H9 (cell line): ENCODE measurements around the gene ZFR2. TPM values are rescaled to one million over a fixed set of nuclear protein-coding genes. Genes with fewer than 3 reads are reported as not detected.

ENCODE experiments used
- DNase-seq: peaks from one replicate; pipeline ENCODE4 v3.0.0-alpha.2; 2017
- H2AFZ ChIP-seq: one replicate; pipeline ENCODE4 v1.6.1; 2013; ENCODE audit warnings: mild to moderate bottlenecking, low read length, control low read depth, moderate library complexity
- H2AK5ac ChIP-seq: 2 replicates; pipeline ENCODE4 v1.6.1; 2013; ENCODE audit warnings: low read length, control low read depth, mixed read lengths; ENCODE audit not compliant: insufficient read length
- H2BK120ac ChIP-seq: one replicate; pipeline ENCODE4 v1.6.1; 2013; ENCODE audit warnings: low read depth, mild to moderate bottlenecking, low read length, control low read depth, inconsistent platforms; ENCODE audit not compliant: poor library complexity, severe bottlenecking
- H2BK12ac ChIP-seq: 2 replicates; pipeline ENCODE4 v1.6.1; 2013; ENCODE audit warnings: low read length, control low read depth, mixed read lengths, low read depth; ENCODE audit not compliant: insufficient read length
- H2BK15ac ChIP-seq: 2 replicates; pipeline ENCODE4 v1.6.1; 2013; ENCODE audit warnings: low read depth, low read length, control low read depth
- H2BK20ac ChIP-seq: one replicate; pipeline ENCODE4 v1.6.1; 2013; ENCODE audit warnings: low read depth, mild to moderate bottlenecking, low read length, control low read depth, inconsistent platforms; ENCODE audit not compliant: poor library complexity, severe bottlenecking
- H2BK5ac ChIP-seq: 2 replicates; pipeline ENCODE4 v1.6.1; 2013; ENCODE audit warnings: low read length, control low read depth, mixed read lengths; ENCODE audit not compliant: insufficient read length
- H3K14ac ChIP-seq: 2 replicates; pipeline ENCODE4 v1.6.1; 2013; ENCODE audit warnings: low read length, control low read depth; ENCODE audit not compliant: insufficient read depth
- H3K18ac ChIP-seq: 2 replicates; pipeline ENCODE4 v1.6.1; 2013; ENCODE audit warnings: low read depth, mild to moderate bottlenecking, mixed read lengths, low read length, control low read depth; ENCODE audit not compliant: insufficient read length
- H3K23ac ChIP-seq: 2 replicates; pipeline ENCODE4 v1.6.1; 2013; ENCODE audit warnings: low read length, control low read depth, mixed read lengths, low read depth; ENCODE audit not compliant: insufficient read length
- H3K23me2 ChIP-seq: 2 replicates; pipeline ENCODE4 v1.6.1; 2013; ENCODE audit warnings: low read depth, mild to moderate bottlenecking, mixed read lengths, low read length, control low read depth; ENCODE audit not compliant: insufficient read length, poor library complexity, severe bottlenecking
- H3K27ac ChIP-seq: 2 replicates; pipeline ENCODE4 v1.5.1; 2013; ENCODE audit warnings: low read length, control low read depth, mixed read lengths, low read depth; ENCODE audit not compliant: insufficient read length
- H3K27me3 ChIP-seq: 2 replicates; pipeline ENCODE4 v1.6.1; 2013; ENCODE audit warnings: low read length, control low read depth, inconsistent platforms; ENCODE audit not compliant: insufficient read depth
- H3K4ac ChIP-seq: 2 replicates; pipeline ENCODE4 v1.6.1; 2013; ENCODE audit warnings: low read depth, mild to moderate bottlenecking, control low read depth, inconsistent platforms, low read length, moderate library complexity
- H3K4me1 ChIP-seq: 2 replicates; pipeline ENCODE4 v1.6.1; 2013; ENCODE audit warnings: low read length, control low read depth, inconsistent platforms; ENCODE audit not compliant: insufficient read depth
- H3K4me2 ChIP-seq: 2 replicates; pipeline ENCODE4 v1.6.1; 2013; ENCODE audit warnings: low read length, control low read depth, mixed read lengths; ENCODE audit not compliant: insufficient read length, insufficient read depth
- H3K56ac ChIP-seq: 2 replicates; pipeline ENCODE4 v1.6.1; 2013; ENCODE audit warnings: low read depth, mild to moderate bottlenecking, mixed read lengths, low read length, control low read depth; ENCODE audit not compliant: insufficient read length
- H3K79me1 ChIP-seq: 2 replicates; pipeline ENCODE4 v1.6.1; 2013; ENCODE audit warnings: low read depth, mild to moderate bottlenecking, moderate library complexity, low read length, control low read depth, inconsistent platforms; ENCODE audit not compliant: insufficient read depth, poor library complexity, severe bottlenecking
- H3K79me2 ChIP-seq: 2 replicates; pipeline ENCODE4 v1.6.1; 2013; ENCODE audit warnings: low read length, control low read depth, inconsistent platforms; ENCODE audit not compliant: insufficient read depth
- H3K9ac ChIP-seq: 2 replicates; pipeline ENCODE4 v1.6.1; 2013; ENCODE audit warnings: low read length, control low read depth, mixed read lengths; ENCODE audit not compliant: insufficient read length; ENCODE audit errors: extremely low read depth
- H3K9me3 ChIP-seq: one replicate; pipeline ENCODE4 v1.6.1; 2013; ENCODE audit warnings: low read depth, low read length, inconsistent platforms; ENCODE audit not compliant: control insufficient read depth
- H3T11ph ChIP-seq: one replicate; pipeline ENCODE4 v1.6.1; 2013; ENCODE audit warnings: mild to moderate bottlenecking, low read length, control low read depth, inconsistent platforms
- H4K20me1 ChIP-seq: one replicate; pipeline ENCODE4 v1.6.1; 2013; ENCODE audit not compliant: control insufficient read depth, insufficient read length, insufficient read depth
- H4K5ac ChIP-seq: 2 replicates; pipeline ENCODE4 v1.6.1; 2013; ENCODE audit warnings: low read depth, mild to moderate bottlenecking, mixed read lengths, low read length, control low read depth; ENCODE audit not compliant: insufficient read length
- H4K8ac ChIP-seq: replicated peaks from 2 replicates; pipeline ENCODE4 v1.6.1; 2013; ENCODE audit warnings: low read length, control low read depth, mixed read lengths, low read depth; ENCODE audit not compliant: insufficient read length
- H4K91ac ChIP-seq: 2 replicates; pipeline ENCODE4 v1.6.1; 2013; ENCODE audit warnings: low read depth, mild to moderate bottlenecking, moderate library complexity, mixed read lengths, low read length, control low read depth; ENCODE audit not compliant: insufficient read length
- H3K27ac Mint-ChIP-seq, 3 experiments: 2 replicates in 2 of 3; 3 replicates in 1 of 3; pipeline ENCODE4 v1.8.0; 2020 to 2021; ENCODE audit warnings: mixed read lengths in 3 of 3, mild to moderate bottlenecking in 1 of 3, moderate library complexity in 1 of 3
- H3K27me3 Mint-ChIP-seq: 2 replicates; pipeline ENCODE4 v1.8.0; 2021; ENCODE audit warnings: low read depth, mild to moderate bottlenecking, moderate library complexity, mixed read lengths
- H3K36me3 Mint-ChIP-seq, 3 experiments: 2 replicates in 2 of 3; 3 replicates in 1 of 3; pipeline ENCODE4 v1.8.0; 2020 to 2021; ENCODE audit warnings: low read depth in 3 of 3, mixed read lengths in 3 of 3; ENCODE audit not compliant: insufficient read depth in 1 of 3
- H3K4me1 Mint-ChIP-seq, 2 experiments: 2 replicates each; pipeline ENCODE4 v1.8.0; 2020; ENCODE audit warnings: mixed read lengths in 2 of 2
- H3K4me3 Mint-ChIP-seq, 2 experiments: 2 replicates in 1 of 2; 3 replicates in 1 of 2; pipeline ENCODE4 v1.8.0; 2020 to 2021; ENCODE audit warnings: mild to moderate bottlenecking in 2 of 2, mixed read lengths in 2 of 2, moderate library complexity in 1 of 2
- H3K9me3 Mint-ChIP-seq, 2 experiments: 2 replicates in 1 of 2; 3 replicates in 1 of 2; pipeline ENCODE4 v1.8.0; 2020; ENCODE audit warnings: mild to moderate bottlenecking in 2 of 2, mixed read lengths in 2 of 2, moderate library complexity in 1 of 2
- WGBS: extraction: QIAGEN DNeasy Blood & Tissue Kit; methylation state at CpG from one replicate; pipeline ENCODE4 v1.1.7; 2013; ENCODE audit warnings: missing lambda C conversion rate, low lambda C conversion rate, mixed read lengths; ENCODE audit not compliant: insufficient read length; ENCODE audit errors: extremely low coverage; 5-methylcytosine and 5-hydroxymethylcytosine counted together
- total RNA-seq: library from RNA; stranded (reverse); gene quantifications from 2 replicates; pipeline ENCODE4 v1.2.1, GENCODE V29; 2021
- TF ChIP-seq, protein P1 (sequence below): fragments of 200-600 bp; sonication (generic); conservative IDR thresholded peaks from 3 replicates; pipeline ENCODE4 v1.8.0; 2021; ENCODE audit warnings: antibody characterized with exemption, mild to moderate bottlenecking

Gene ZFR2
- total RNA-seq, 1 experiment from 2014 or later: 18.3 TPM

DNA sequence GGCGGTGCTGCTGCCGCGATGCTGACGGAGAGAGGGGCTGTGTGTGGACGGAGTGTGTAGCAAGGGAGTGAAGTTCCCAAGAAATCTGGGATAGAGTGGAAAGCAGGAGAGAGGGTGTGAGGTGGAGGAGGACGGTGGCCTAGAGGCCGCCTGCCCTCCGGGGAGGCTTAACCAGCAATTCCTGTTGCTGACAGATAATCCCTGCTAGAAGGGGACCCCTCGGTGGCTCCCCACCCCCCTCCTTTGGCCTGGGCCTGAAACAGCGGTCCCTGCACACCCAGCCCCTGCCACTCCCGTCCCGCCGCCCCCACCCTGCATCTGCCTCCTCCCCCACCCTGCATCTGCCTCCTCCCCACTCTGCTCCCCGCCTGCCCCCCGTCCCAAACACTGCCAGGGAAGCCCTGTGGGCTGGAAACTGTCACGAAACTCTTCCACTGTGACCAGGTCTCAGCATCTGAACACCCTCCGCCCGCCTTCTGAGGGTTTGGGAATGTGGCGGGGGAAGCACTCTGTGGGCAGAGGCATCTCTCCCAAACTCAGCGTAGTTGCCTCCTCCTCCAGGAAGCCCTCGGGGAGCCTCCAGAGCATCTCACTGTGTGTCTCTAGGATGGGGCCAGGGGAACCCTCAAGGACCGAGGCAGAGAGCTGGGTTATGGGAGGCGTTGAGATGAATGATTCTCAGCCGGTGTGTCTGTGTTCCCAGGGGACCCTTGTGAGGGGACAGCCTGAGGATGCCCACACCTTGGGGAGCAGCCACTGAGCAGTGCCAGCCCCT lies 65.5 kb downstream of the ZFR2 start:
- Histone ChIP-seq H3K79me2 (no peaks in the 10 kb centered on the region), H3T11ph (no peak overlapping the region), H4K5ac (no peak overlapping the region), H2BK120ac (no peak overlapping the region), H3K9me3 (no peaks in the 10 kb centered on the region), H2BK12ac (no peak overlapping the region), H4K91ac (no peak overlapping the region), H3K4me2 (no peak overlapping the region), H3K23me2 (peaks cover 7% of the 10 kb centered on the region), H3K4ac (no peak overlapping the region), H3K9ac (no peak overlapping the region), H4K20me1 (no peaks in the 10 kb centered on the region), H3K23ac (no peak overlapping the region), H3K79me1 (no peaks in the 10 kb centered on the region), H3K27ac (no peak overlapping the region), H2BK5ac (no peak overlapping the region), H3K27me3 (no peaks in the 10 kb centered on the region), H3K18ac (no peak overlapping the region), H2BK15ac (no peak overlapping the region), H3K56ac (no peak overlapping the region), H3K4me1 (no peaks in the 10 kb centered on the region), H2AK5ac (no peak overlapping the region), H2AFZ (no peak overlapping the region), H3K14ac (no peak overlapping the region), H2BK20ac (no peak overlapping the region), H4K8ac (no peak overlapping the region)
- H3K4me3 Mint-ChIP-seq: no peak overlapping the region; a peak in 1 of 5 replicates
- peaks cover 0 to 5% of the 10 kb centered on the region in 2 experiments; a peak in 2 of 5 replicates for H3K9me3 Mint-ChIP-seq
- peaks cover 45% of the 10 kb centered on the region for H3K27me3 Mint-ChIP-seq
- no CpG with 5 or more reads among the region's 24 CpGs for WGBS
- no peaks in the 10 kb centered on the region for H3K36me3 Mint-ChIP-seq
- TF ChIP-seq, protein P1, sequence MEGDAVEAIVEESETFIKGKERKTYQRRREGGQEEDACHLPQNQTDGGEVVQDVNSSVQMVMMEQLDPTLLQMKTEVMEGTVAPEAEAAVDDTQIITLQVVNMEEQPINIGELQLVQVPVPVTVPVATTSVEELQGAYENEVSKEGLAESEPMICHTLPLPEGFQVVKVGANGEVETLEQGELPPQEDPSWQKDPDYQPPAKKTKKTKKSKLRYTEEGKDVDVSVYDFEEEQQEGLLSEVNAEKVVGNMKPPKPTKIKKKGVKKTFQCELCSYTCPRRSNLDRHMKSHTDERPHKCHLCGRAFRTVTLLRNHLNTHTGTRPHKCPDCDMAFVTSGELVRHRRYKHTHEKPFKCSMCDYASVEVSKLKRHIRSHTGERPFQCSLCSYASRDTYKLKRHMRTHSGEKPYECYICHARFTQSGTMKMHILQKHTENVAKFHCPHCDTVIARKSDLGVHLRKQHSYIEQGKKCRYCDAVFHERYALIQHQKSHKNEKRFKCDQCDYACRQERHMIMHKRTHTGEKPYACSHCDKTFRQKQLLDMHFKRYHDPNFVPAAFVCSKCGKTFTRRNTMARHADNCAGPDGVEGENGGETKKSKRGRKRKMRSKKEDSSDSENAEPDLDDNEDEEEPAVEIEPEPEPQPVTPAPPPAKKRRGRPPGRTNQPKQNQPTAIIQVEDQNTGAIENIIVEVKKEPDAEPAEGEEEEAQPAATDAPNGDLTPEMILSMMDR: no peak
- DNase-seq: no peak
- H3K4me1 Mint-ChIP-seq: peaks cover 0 to 11% of the 10 kb centered on the region in 2 experiments; a peak in 2 of 4 replicates
- H3K27ac Mint-ChIP-seq: no peak overlapping the region
